ENCODE results near the gene MSANTD3. TPM values are rescaled to one million over a fixed set of nuclear protein-coding genes. Genes with fewer than 3 reads are reported as not detected.

MSANTD3 gene
- total and polyA plus RNA-seq, 2 of the 13 experiments (the other 11 are each of a cell fraction or from before 2014, with no cell fraction given) = 10.1 to 19.2 TPM

DNA sequence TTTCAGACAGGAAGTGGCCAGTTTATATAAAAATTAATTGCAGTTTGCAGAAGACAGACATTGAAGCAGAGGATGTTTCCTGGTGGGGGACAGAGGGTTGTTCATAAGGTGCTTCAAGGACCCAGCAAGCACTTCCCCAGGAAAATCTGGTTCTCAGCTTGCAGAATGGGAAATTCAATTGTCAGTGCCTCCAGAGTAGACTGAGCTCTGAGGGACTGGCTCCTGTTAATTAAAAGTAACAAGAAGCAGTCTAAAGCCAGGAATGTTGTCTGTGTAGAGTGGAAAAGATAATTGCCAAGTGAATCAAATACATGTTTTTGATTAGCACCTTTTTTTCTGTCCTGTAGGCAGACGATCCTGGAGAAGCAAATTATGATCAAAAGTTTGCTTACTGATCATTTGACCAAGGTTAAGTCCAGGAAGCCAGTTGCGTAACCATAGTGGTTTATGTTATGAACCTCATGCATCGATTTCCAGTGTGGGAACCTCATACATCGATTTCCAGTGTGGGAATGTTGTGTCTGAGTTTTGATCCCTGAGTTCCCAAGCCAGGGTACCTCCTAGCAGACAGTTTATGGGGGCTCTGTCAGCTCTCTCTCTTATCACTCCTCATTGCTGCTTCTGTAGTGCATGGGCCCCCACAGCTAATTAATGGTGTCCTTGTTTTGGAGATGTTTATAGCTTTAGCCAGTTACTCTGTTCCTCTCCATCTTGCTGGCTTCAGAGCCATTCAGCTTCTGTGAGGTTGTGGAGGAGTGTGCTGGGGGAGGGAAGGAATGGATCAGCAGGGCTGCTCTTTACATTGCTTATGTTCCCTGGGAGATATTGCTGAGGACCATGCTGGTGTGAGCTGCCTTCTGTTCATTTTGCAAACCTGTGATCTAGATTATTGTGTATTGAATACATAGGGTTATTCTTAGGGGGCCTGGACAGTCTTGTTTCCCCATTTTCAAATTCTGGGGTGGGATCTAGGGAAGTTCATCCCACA lies 17.1 kb downstream of the MSANTD3 start (continued):
- no peak for TF ChIP-seq ZNF446 (CRISPR knock-in tag; IDR thresholded peaks at IDR 0.05)
- TF ChIP-seq, protein P1, sequence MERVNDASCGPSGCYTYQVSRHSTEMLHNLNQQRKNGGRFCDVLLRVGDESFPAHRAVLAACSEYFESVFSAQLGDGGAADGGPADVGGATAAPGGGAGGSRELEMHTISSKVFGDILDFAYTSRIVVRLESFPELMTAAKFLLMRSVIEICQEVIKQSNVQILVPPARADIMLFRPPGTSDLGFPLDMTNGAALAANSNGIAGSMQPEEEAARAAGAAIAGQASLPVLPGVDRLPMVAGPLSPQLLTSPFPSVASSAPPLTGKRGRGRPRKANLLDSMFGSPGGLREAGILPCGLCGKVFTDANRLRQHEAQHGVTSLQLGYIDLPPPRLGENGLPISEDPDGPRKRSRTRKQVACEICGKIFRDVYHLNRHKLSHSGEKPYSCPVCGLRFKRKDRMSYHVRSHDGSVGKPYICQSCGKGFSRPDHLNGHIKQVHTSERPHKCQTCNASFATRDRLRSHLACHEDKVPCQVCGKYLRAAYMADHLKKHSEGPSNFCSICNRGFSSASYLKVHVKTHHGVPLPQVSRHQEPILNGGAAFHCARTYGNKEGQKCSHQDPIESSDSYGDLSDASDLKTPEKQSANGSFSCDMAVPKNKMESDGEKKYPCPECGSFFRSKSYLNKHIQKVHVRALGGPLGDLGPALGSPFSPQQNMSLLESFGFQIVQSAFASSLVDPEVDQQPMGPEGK (CRISPR knock-in tag; IDR thresholded peaks at IDR 0.05) = no peak
- no peak for TF ChIP-seq ZNF83 (CRISPR knock-in tag; IDR thresholded peaks at IDR 0.05; ENCODE audit: borderline replicate concordance)
- TF ChIP-seq ZNF788 (CRISPR knock-in tag; IDR thresholded peaks at IDR 0.05; ENCODE audit: borderline replicate concordance) = 0 out of 2 replicates have a peak, but pooled peaks have one; percentile 23
- peak; percentile 69 for TF ChIP-seq HDAC2 (CRISPR knock-in tag; IDR thresholded peaks at IDR 0.05)
- no peak for TF ChIP-seq ZNF33A (CRISPR knock-in tag; IDR thresholded peaks at IDR 0.05; ENCODE audit: borderline replicate concordance)
- peak; percentile 75 for TF ChIP-seq PAXIP1 (CRISPR knock-in tag; conservative IDR thresholded peaks at IDR 0.05)
- TF ChIP-seq SOX6 (IDR thresholded peaks at IDR 0.05) = no peak
- peak; percentile 67; the same call in 1 of the 2 replicates for TF ChIP-seq SOX6 (CRISPR knock-in tag; IDR thresholded peaks at IDR 0.05)
- TF ChIP-seq SOX13 (IDR thresholded peaks at IDR 0.05) = no peak
- peak in 1 of 2 experiments; percentile 44; a peak in 1 of 4 replicates for TF ChIP-seq SOX13 (CRISPR knock-in tag; conservative IDR thresholded peaks at IDR 0.05 in 1 of 2, IDR thresholded peaks at IDR 0.05 in 1 of 2)
- TF ChIP-seq SMARCE1 (IDR thresholded peaks at IDR 0.05; ENCODE audit: borderline replicate concordance) = no peak
- 0 out of 2 replicates have a peak, but pooled peaks have one; percentile 30 for TF ChIP-seq FOXC1 (CRISPR knock-in tag; IDR thresholded peaks at IDR 0.05; ENCODE audit: borderline replicate concordance)
- TF ChIP-seq KLF12 (CRISPR knock-in tag; IDR thresholded peaks at IDR 0.05; ENCODE audit: borderline replicate concordance) = no peak
- no peak for TF ChIP-seq HNRNPK (IDR thresholded peaks at IDR 0.05; ENCODE audit: low read depth, low read length, poor library complexity, severe bottlenecking)
- TF ChIP-seq ZFP36L1 (CRISPR knock-in tag; IDR thresholded peaks at IDR 0.05) = no peak
- peak; percentile 89 for TF ChIP-seq SKI (IDR thresholded peaks at IDR 0.05; ENCODE audit: partially characterized antibody)
- peak; percentile 88 for TF ChIP-seq BCL6 (CRISPR knock-in tag; IDR thresholded peaks at IDR 0.05)
- 0 out of 2 replicates have a peak, but pooled peaks have one; percentile 25 for TF ChIP-seq ZNF605 (CRISPR knock-in tag; IDR thresholded peaks at IDR 0.05)
- no peak for TF ChIP-seq ZNF781 (CRISPR knock-in tag; IDR thresholded peaks at IDR 0.05; ENCODE audit: borderline replicate concordance, not compliant biosample characterization)
